Kidney epithelial cell (primary cell): Measurements from ENCODE around the gene ELAVL2. TPM values are rescaled to one million over a fixed set of nuclear protein-coding genes. Genes with fewer than 3 reads are reported as not detected.

Source experiments
- DNase-seq: peaks from one replicate; pipeline ENCODE4 v3.0.0-alpha.2; 2010; ENCODE audit warnings: low read depth
- H3K27me3 ChIP-seq: 2 replicates; pipeline ENCODE4 v1.6.0; 2011; ENCODE audit warnings: low read length; ENCODE audit not compliant: control insufficient read depth, insufficient read depth
- H3K36me3 ChIP-seq: 2 replicates; pipeline ENCODE4 v1.5.1; 2011; ENCODE audit warnings: low read length; ENCODE audit not compliant: control insufficient read depth, insufficient read depth
- H3K4me3 ChIP-seq: 2 replicates; pipeline ENCODE4 v1.5.1; 2011; ENCODE audit warnings: low read depth, mild to moderate bottlenecking, control low read depth, low read length
- CTCF ChIP-seq: IDR thresholded peaks from 2 replicates; pipeline ENCODE4 v1.5.1; 2011; ENCODE audit warnings: mild to moderate bottlenecking, moderate library complexity, low read length, control low read depth, inconsistent platforms; ENCODE audit not compliant: insufficient read depth, poor library complexity, severe bottlenecking
- total RNA-seq: library from RNA; depleted of rRNA; stranded (reverse); fragments of >200 nt; gene quantifications from 2 replicates; pipeline ENCODE4 v1.2.3, GENCODE V29; 2015

Gene ELAVL2
- total RNA-seq, 1 donor from 2014 or later, result 0.92 TPM

GRCh38 chr9:23812673-23813072 is 13.4 kb downstream of the ELAVL2 start:
- Histone ChIP-seq H3K4me3 (no peak overlapping the region), H3K36me3 (no peaks in the 10 kb centered on the region), H3K27me3 (no peaks in the 10 kb centered on the region)
- TF ChIP-seq CTCF, result no peak
- no peak for DNase-seq

GRCh38 chr9:23811633-23812032 is 14.4 kb downstream of the ELAVL2 start:
- no peak for DNase-seq
- Histone ChIP-seq H3K27me3 (no peaks in the 10 kb centered on the region), H3K4me3 (no peak overlapping the region), H3K36me3 (no peaks in the 10 kb centered on the region)
- TF ChIP-seq CTCF, result no peak

- no peak for TF ChIP-seq CTCF
These were observed 22.8 kb downstream of the ELAVL2 start for GRCh38 chr9:23803216-23803615.

GRCh38 chr9:23801523-23801922 is 24.5 kb downstream of the ELAVL2 start:
- no peaks in the 10 kb centered on the region for H3K36me3 ChIP-seq
- no peak overlapping the region for H3K4me3 ChIP-seq
- no peak for DNase-seq
- H3K27me3 ChIP-seq, result no peaks in the 10 kb centered on the region
- no peak for TF ChIP-seq CTCF

More at GRCh38 chr9:23803216-23803615, 22.8 kb downstream of the ELAVL2 start:
- Histone ChIP-seq H3K4me3 (no peak overlapping the region), H3K27me3 (no peaks in the 10 kb centered on the region), H3K36me3 (no peaks in the 10 kb centered on the region)
- no peak for DNase-seq

GRCh38 chr9:23799521-23799920 is 26.5 kb downstream of the ELAVL2 start:
- Histone ChIP-seq H3K27me3 (no peaks in the 10 kb centered on the region), H3K4me3 (no peak overlapping the region), H3K36me3 (no peaks in the 10 kb centered on the region)
- no peak for TF ChIP-seq CTCF
- DNase-seq, result no peak

GRCh38 chr9:23798325-23798724 is 27.7 kb downstream of the ELAVL2 start:
- no peak for DNase-seq
- Histone ChIP-seq H3K27me3 (no peaks in the 10 kb centered on the region), H3K36me3 (no peaks in the 10 kb centered on the region), H3K4me3 (no peak overlapping the region)
- TF ChIP-seq CTCF, result no peak
